AG10803 (cell line): ENCODE results near the gene ACOXL.

Source experiments
- DNase-seq: peaks from one replicate; pipeline ENCODE4 v3.0.0; 2010; ENCODE audit warnings: low read depth
- H3K4me3 ChIP-seq: 2 replicates; pipeline ENCODE4 v1.5.1; 2011; ENCODE audit warnings: mild to moderate bottlenecking, low read length, control low read depth
- TF ChIP-seq, protein P1 (sequence below): conservative IDR thresholded peaks from 2 replicates; pipeline ENCODE4 v1.5.1; 2011; ENCODE audit warnings: mild to moderate bottlenecking, low read length, control low read depth, inconsistent platforms

The ACOXL gene

DNA sequence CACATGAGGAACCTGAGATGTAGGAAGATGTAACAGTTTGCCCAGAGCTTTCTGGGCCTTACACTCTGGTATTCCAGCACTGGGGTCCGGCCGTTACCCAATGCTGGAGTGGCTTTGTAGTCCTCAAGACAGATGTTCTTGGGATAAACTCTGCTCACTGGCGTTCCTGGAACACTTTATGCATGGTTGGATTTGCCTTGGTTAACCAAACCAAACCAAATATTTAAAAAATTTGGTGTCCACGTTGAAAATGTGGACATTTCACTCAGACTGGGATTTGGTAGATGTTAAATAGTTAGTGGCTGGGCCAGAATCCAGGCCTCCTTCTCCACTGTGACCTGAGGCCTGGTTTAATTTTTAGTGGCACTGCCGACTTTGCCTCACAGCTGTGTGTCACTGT lies 81.5 kb downstream of the ACOXL start:
- no peak overlapping the region for H3K4me3 ChIP-seq
- TF ChIP-seq, protein P1, sequence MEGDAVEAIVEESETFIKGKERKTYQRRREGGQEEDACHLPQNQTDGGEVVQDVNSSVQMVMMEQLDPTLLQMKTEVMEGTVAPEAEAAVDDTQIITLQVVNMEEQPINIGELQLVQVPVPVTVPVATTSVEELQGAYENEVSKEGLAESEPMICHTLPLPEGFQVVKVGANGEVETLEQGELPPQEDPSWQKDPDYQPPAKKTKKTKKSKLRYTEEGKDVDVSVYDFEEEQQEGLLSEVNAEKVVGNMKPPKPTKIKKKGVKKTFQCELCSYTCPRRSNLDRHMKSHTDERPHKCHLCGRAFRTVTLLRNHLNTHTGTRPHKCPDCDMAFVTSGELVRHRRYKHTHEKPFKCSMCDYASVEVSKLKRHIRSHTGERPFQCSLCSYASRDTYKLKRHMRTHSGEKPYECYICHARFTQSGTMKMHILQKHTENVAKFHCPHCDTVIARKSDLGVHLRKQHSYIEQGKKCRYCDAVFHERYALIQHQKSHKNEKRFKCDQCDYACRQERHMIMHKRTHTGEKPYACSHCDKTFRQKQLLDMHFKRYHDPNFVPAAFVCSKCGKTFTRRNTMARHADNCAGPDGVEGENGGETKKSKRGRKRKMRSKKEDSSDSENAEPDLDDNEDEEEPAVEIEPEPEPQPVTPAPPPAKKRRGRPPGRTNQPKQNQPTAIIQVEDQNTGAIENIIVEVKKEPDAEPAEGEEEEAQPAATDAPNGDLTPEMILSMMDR = no peak
- DNase-seq = peak; percentile 24

- TF ChIP-seq, protein P1 = no peak
- no peak for DNase-seq
- no peak overlapping the region for H3K4me3 ChIP-seq
These were observed 83.6 kb downstream of the ACOXL start for GRCh38 chr2:110815938-110816337.

- no peak for DNase-seq
- H3K4me3 ChIP-seq = no peak overlapping the region
- TF ChIP-seq, protein P1 = no peak
These were observed 84.3 kb downstream of the ACOXL start for GRCh38 chr2:110816404-110817365.

- no peak overlapping the region for H3K4me3 ChIP-seq
- TF ChIP-seq, protein P1 = no peak; the same call in 1 of the 2 replicates
- DNase-seq = no peak
These were observed 86.6 kb downstream of the ACOXL start for GRCh38 chr2:110818767-110819481.

- TF ChIP-seq, protein P1 = no peak
- H3K4me3 ChIP-seq = no peak overlapping the region
- DNase-seq = no peak
These were observed 87.3 kb downstream of the ACOXL start for GRCh38 chr2:110819711-110820110.

DNA sequence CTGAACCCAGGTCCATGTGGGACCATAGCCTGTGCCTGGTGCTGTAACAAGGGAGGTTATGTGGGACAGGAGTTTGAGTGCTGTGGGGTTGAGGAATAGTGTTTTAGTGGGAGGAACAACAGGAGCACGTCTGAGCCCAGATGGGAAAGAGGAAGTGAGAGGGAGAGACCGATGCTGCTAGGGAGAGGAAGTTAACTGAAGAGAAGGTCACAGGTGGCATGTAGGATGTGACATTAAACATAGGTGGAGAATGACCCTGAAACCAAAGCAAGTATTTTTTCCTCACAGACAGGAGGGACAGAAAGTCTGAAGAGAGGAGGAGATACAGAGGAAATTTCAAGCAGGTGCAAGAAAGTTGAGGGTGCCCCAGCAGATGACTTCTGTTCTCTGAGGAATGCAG lies 87.8 kb downstream of the ACOXL start:
- DNase-seq = no peak

More for the DNA sequence above, 87.8 kb downstream of the ACOXL start:
- no peak overlapping the region for H3K4me3 ChIP-seq
- TF ChIP-seq, protein P1 = no peak
